NOMO-1 treated with DMSO at 0.1 percent for 48 hours (cell line): Measurements from ENCODE around the gene ATP13A3.
A peak's percentile ranks its signal among the peaks of the same experiment; 100 is the strongest.
"Not testable (repeated sequence)": the region's sequence is repeated elsewhere in the genome, so short reads cannot be mapped to it uniquely, and the experiment has no call there.

Experiments
- DNase-seq: peaks from one replicate; lab custom pipeline; 2025; ENCODE audit not compliant: unreplicated experiment; lab: John Stamatoyannopoulos, UW

Gene ATP13A3

DNA sequence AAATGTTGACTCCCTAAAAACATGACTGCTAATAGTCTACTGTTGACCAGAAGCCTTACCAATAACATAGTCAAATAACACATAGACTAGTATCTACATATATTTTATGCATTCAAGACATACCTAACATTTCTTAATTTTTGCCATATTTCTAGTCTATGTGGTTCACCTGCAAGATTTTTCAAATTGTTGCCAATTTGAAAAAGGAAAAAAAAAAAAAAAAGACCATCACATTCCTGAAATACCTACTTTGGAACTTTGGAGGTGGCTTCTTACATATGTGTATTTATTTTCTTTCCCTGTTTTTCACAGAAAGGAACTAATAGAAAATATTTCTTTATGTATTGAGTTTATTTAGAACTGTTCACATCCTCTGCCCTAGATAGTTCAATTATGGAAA, 13.4 kb upstream of the ATP13A3 start:
- DNase-seq = no peak

DNA sequence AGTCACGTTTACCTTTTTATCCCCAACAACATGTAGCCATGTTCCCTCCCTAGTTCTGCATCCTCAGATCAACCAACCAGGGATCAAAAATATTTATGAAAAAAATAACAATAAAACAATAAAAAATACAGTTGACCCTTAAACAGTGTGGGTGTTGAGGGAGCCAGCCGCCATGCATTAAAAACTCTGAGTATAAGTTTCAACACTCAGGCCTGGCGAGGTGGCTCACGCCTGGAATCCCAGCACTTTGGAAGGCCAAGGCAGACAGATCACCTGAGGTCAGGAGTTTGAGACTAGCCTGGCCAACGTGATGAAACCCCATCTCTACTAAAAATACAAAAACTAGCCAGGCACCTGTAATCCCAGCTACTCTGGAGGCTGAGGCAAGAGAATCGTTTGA, 12.7 kb upstream of the ATP13A3 start:
- DNase-seq = not testable (repeated sequence)

DNA sequence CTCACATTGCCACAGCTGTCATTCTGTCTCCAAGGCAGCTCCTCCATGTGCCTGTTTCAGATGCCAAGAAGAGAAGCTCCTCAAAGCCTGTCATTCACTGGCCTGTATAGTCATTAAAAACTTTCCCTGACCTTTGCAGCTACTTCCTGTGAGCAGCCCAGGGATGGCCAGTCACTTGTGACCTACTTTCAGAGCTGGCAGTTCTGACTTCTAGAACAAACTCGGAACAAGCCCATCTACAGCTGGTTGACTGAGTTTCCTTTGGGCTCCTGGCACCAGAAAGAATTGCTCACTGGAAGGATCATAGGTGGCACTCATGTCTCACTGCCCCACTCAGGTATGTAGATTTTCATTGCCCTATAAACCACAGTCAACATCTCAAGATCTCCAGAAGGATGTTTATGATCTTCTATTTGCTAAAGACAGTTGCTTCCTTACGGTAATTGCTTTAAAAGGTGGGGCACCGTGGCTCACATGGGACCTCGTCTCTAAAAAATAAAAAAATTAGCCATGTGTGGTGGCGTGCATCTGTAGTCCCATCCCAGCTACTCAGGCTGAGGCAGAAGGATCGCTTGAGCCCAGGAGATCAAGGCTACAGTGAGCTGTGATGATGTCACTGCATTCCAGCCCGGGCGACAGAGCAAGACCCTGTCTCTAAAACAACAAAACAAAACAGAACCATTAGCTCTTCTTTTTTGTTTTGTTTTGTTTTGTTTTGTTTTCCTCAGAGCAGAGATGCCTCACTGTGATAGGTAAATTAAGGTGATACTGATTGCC, 11.2 kb upstream of the ATP13A3 start:
- DNase-seq = no peak

DNA sequence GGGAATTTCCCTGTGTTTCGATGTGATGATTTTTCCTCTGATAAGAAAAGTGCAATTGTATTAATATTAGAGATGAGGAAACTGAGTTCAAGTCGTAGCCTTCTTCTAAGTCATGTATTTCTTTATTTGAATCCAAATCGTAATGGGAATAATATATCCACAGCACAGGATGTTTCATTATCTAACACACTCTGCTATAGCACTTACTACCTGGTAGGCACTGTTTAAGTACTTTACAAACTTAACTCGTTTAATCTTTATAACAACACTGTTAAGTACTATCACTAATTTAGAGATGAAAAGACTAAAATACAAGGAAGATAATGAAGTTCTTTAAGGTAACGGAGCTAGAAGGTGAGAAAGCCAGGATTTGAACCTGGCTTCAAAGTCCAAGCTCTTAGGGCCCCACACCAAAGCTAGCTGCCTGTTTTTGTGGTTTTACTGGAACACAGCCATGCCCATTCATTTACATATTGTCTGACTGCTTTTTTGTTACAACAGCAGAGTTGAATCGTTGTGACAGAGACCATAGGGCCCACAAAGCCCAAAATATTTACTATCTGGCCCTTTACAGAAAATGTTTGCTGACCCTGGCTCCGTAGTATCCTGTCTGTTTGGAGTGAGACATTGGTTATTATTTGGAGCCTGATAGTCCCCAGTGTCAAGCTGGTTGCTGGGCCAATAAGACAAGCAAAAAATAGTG, 9.6 kb upstream of the ATP13A3 start:
- DNase-seq = peak; percentile 65

DNA sequence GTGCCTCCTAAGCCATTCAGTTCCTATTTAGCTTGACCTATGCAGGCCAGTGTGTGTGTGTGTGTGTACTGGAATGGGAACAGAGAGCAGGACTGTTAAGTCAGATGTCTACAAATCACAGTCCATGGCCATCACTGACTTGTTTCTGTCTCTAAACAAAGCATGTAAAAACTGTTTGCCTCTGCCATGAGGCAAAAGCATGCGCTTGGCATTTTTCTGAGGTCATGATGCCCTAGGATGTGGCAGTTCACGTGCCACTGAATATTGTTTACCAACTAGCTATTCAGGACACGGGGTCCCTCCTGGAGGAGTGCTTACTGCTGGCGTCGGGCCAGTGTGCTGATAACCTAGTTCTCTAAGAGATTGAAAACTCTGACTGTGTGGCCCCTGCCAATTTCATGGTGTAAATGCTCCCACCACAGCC, 8.2 kb upstream of the ATP13A3 start:
- DNase-seq = no peak

DNA sequence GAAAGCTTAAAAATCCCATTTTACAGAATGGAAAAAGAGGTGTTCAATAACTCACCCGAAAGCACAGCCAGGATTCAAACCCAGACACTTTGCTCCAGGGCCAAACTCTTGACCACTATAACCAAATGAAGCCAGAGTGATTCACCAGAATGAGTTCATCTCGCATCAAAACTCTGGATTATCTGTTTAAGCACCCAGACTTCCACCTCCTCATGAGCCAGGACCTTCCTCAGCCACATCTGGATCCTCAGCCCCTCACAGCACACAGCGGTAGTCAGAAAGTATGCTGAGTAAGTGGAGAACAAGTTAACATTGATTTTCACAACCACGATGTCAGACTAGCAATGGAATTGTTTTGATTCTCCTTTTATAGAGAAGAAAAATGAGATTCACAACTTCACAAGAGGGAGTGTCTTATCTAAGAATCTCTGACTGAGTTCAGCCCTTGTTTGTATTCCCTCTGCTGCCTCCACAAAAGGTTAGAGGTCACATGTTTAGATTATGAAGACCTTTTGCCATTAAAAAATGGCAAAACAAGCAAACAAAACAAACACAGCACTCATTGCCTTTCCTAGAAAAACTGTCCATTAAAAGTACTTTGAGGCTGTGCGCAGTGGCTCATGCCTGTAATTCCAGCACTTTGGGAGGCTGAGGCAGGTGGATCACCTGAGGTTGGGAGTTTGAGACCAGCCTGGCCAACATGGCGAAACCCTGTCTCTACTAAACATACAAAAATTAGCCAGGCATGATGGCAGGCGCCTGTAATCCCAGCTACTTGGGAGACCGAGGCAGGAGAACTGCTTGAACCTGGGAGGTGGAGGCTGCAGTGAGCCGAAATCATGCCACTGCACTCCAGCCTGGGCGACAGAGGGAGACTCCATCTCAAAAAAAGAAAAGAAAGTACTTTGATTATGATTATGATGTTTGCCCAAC, 7.5 kb upstream of the ATP13A3 start:
- not testable (repeated sequence) for DNase-seq

DNA sequence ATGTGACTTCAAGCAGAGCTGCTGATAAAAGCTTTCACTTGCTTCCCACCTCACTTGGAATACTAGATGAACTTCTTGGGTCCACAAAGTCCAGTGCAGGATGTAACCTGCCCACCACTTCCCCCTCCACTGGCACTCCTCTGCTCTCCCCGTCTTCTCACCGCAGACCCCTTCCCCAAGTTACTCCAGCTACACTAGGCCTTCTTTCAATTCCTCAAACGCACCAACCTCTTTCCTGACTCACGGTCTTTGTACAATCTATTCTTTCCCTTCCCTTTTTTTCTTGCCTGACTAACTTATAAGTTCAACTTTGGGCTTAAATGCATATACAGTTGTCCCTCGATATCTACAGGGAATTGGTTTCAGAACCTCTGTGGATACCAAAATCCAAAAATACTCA, 5.2 kb upstream of the ATP13A3 start:
- peak; percentile 99 for DNase-seq

DNA sequence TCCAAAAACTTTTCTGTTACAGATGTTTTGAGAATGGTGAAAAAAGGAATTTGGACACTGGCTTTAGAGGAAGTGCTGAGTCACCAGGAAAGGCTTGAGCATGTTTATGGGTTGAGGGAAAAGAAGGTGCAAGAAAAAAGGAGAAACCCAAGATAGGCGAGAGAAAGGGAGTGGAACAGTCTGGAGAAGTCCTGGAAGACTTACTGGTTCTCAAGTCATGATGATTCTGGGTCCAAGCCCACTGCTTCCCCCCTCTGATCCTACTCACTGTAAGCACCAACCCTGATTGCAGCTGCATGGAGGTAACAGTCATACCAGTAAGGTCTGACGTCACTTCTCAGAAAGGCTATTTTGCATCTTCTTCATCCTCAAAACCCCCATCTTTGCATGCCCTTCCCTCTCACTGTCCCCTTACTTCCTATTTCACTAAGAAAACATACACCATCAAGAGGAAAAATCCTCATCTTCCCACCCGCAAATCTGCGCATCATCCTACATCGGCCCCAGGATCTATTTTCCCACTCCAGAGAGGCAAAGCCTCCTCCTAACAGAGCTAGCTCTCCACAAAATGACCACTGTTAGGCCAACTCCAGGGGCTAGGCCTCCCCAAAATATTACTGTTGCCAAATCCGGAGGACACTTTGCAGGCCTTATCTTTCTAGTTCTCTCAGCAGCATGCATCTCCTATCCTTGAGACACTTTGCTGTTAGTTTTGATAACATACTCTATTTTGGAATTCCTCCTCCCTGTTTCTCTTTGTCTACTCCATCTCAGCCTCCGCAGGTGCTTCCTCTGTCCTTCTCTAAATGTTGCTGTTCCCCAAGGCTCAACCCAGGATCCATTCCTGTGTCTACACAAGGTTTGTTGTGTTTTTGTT, 3.2 kb upstream of the ATP13A3 start:
- DNase-seq = no peak

DNA sequence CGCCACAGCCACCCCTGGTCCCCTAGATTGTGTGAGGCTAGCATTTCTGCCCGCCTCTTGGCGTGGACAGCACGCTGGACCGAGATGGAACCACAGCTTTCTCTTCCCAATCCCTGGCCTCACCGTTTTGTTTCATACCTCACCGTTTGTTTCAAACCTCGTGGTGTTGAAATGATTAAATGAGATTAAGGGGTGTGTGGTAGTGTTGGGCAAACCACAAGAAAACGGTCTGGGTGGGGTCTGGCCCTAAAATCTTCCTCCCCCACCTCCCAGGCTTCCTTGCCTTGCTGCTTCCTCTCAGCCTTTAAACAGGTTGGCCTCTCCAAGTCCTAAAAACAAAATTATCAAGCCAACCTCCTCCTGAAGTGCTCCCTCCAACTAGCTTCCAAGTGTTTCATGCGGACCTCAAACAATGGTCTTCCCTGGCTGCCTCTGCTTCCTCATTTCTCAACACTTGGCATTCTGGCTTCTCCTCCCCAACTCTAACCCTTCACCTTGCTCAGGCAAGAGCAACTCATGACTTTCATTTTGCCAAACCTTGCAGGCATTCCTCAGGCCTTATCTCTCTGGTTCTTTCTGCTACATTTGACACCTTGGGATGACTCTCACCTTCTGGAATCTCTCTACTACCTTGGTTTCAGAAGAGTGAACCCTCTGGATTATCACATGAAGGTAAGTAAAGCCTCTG, 1.4 kb upstream of the ATP13A3 start:
- peak; percentile 94 for DNase-seq

DNA sequence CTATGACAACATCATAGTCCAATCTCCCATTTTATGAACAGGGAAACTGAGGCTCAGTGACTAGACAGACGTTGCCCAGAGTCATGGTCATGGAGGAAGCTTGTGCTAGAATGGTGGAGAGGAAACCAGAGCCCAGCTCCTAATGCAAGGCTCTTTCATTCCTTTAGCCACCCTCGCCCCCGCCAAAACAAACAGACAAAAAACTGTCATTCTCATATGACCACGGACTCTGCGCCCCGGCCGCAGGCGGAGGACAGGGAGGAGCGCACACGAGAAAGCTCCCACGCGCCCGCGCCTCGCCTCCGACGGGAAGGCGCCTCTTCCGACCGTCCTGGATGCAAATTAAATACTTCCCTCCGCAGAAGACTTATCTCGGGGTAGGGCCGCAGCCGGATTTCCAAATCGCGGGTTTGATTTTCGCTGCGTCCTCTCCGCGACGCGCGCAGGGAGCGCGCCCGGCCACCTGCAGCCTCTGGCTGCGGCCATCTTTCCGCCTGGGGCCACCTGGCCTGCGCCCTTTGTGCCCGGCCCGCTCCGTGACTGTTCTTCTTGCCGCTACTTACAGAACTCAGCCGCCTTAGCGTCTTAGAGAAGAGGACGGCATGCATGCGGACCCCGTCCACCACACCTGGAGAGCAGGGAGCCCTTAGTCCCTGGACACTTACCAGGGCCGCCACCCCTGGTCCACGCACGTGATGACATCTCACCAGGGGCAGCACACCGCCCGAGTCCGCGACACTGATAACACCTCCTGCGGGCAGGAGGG, 670 bp upstream of the ATP13A3 start:
- peak; percentile 62 for DNase-seq

DNA sequence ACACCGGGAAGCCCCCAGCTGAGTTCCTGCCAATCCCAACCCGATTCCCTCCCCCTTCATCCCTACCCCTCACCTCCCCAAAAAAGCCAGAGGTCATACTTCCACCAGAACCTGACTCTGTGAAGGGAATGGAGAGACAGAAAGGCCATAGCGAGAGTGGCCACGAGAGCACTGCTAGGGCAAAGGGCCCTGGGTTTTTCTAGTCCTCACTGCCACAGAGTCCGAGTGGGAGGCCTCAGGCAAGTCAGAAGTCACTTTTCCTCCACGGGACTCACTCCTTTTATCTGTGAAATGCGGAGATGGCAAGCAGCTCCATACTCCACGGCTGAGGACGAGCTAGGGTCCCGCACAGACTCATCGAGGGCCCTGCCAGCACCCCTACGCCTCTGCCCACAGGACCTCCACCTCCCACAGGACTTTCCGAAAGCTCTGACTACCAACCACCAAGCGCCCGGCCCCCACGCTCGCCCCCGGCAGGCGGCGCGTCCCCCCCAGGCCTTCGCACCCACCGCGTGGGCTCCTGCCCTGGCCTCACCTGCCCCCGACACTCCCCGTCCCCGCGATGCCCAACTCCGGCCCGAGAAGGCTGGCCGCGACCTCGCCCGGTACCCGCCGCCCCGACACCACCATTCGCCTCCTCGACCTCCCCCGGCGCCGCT, 792 bp downstream of the ATP13A3 start:
- peak; percentile 21 for DNase-seq

DNA sequence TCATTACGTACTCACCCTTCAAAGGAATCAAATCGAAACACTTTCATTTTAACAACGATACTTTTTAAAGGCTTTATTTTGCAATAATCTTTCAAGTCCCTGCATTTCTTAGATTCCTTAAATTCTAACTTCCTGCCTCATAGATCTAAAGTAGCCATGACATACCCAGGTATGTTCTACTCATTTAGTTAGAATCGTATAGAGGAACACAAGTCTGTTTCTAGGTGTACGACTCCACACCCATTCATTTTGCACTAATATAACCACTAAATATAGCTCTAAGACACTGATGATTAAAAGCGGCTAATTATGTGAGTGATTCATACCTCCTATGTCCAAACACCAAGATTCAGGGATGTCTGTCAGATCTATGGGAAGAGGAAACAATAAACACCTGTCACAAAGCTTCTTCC, 1.3 kb downstream of the ATP13A3 start:
- peak; percentile 38 for DNase-seq

DNA sequence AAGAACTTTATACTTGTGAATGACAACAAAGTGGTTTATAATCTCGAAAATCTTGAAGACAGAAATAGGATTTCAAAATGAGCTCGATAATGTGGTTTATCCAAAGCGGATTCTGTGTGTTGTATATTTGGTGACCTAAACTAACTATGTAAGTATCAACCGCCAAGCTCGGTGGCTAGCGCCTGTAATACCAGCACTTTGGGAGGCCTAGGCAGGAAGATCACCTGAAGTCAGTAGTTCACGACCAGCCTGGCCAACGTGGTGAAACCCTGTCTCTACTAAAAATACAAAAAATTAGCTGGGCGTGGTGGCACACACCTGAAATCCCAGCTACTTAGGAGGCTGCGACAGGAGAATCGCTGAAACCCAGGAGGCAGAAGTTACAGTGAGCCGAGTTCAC, 2.2 kb downstream of the ATP13A3 start:
- DNase-seq = no peak

DNA sequence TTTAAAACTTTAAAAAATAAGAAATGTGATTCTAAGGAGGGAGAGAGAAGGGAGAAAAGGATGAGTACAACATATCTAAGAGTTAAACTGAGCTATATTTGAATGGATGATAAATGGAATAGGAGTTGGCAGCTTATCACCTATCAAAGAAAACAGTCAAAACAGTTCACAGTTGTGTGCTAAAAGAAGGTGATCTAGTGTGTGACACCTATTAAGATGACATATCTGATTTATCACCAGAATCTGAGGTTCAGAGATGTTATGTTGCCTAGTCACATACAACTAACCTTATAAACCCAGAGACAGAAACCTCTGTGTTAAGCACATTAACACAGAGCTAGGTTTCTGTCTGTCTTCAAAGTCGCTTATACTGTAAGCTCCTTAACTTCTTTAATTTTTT, 3.0 kb downstream of the ATP13A3 start:
- DNase-seq = no peak

DNA sequence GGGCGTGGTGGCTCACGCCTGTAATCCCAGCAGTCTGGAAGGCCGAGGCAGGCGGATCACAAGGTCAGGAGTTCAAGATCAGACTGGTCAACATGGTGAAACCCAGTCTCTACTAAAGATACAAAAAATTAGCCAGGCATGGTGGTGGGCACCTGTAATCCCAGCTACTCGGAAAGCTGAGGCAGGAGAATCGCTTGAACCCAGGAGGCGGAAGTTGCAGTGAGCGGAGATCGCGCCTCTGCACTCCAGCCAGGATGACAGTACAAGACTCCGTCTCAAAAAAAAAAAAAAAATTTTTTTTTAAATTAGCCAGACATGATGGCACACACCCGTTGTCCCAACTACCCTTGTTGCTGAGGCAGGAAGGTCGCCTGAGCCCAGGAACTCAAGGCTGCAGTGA, 4.0 kb downstream of the ATP13A3 start:
- not testable (repeated sequence) for DNase-seq

DNA sequence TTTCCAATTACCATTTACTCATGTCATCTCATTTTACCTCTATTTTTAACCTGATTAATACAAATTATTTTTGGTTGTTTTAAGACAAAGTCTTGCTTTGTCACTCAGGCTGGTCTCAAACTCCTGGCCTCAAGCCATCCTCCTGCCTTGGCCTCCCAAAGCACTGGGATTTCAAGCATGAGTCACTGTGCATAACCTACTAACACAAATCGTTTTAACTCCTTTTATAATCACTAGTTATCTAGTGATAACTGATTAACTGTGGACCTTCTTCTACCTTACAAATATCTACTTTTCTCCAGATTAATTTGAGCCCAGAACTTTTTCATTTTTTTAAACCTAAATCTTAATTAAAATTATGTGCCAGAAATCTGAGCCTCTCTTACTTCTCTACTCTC, 4.6 kb downstream of the ATP13A3 start:
- no peak for DNase-seq

DNA sequence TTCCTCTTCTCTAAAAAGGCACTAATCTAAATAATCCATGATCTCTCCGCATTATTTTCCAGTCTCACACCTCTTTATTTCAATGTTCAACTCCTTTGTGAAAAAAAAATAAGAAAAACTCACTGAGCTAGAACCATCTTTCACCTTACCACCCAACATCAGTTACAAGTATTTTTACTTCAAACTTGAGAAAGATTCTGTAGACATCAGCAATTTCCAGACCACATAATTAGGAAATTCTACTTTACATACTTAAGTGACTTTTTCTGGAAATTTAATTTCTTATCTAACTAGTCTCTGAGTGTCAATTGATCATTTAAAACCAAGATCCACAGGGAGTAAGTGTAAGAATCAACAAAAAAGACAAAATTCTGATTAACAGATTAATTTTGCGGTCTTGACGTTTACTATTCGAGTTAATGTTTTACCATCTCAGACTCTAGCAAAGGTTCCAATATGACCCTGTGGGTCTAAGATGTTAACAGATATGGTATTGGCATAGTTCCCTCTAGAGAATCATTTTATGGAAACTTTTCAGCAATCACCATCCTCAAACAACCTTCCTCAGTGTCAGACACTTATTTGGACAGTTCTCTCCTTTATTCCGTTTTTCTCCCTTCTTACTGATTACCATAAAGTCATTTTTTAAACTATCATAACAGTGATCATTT, 5.1 kb downstream of the ATP13A3 start:
- no peak for DNase-seq

DNA sequence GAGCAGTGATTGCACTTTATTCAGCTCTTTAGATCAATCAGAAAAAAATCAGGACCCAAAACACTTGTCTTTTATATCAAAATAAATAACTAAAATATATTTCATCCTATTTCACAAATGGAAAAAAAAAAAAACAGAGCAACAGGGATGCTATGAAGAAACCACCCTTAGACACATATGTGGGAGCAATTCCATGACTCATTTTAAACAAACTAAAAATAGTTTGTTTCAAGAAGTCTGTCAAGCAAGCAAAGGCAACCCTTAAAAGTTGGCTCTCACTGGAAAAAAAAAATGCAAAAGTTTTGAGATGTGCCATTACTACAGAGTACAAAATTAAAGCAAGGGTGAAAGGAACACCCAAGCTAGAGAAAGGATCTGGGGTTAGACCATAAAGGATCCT, 5.7 kb downstream of the ATP13A3 start:
- peak; percentile 51 for DNase-seq
